ENCODE data around the gene LMNA. TPM values are rescaled to one million over a fixed set of nuclear protein-coding genes. Genes with fewer than 3 reads are reported as not detected.

Gene LMNA
- total RNA-seq, 1 experiment from 2014 or later: 68.8 TPM

GRCh38 chr1:156128654-156129597 is 14.4 kb downstream of the LMNA start:
- no peak for TF ChIP-seq ZBTB43 (CRISPR knock-in tag; IDR thresholded peaks at IDR 0.05)
- Mint-ChIP-seq H3K4me3 (no peak overlapping the region), H3K4me1 (peaks cover 38% of the 10 kb centered on the region), H3K27ac (peak overlapping the region; percentile 96), H3K36me3 (0 out of 2 replicates have a peak, but pooled peaks cover 2% of the 10 kb centered on the region), H3K27me3 (ENCODE audit: low read depth) (no peaks in the 10 kb centered on the region; the same call in 1 of the 2 replicates), H3K9me3 (no peaks in the 10 kb centered on the region)
- POLR2A ChIA-PET: interaction anchor here (0.5 to 2.7 kb wide), 10 partner anchors 18 to 1914 kb away, joined by 3 to 24 read pairs (median 4); partner anchors contain the start of genes MEX3A, PMF1 and RAB25
- no peak for DNase-seq (ENCODE audit: low spot score)
- CTCF ChIA-PET: interaction anchor here (0.9 to 28.0 kb wide), 22 partner anchors 8 to 257 kb away, joined by 3 to 1176 read pairs (median 8); partner anchors contain the start of genes LMNA, MEX3A and PMF1
- no peak for ATAC-seq

GRCh38 chr1:156129687-156130577 is 15.4 kb downstream of the LMNA start:
- peaks cover 29% of the 10 kb centered on the region for H3K4me1 Mint-ChIP-seq
- no peak overlapping the region for H3K4me3 Mint-ChIP-seq
- TF ChIP-seq ZNF263 (CRISPR knock-in tag; IDR thresholded peaks at IDR 0.05; ENCODE audit: low read depth): no peak
- peak; percentile 65 for TF ChIP-seq MAX (CRISPR knock-in tag; IDR thresholded peaks at IDR 0.05)
- 0 out of 2 replicates have a peak, but pooled peaks have one; percentile 12 for TF ChIP-seq ZNF423 (CRISPR knock-in tag; IDR thresholded peaks at IDR 0.05)
- TF ChIP-seq JUN (CRISPR knock-in tag; IDR thresholded peaks at IDR 0.05): peak; percentile 30; the same call in 1 of the 2 replicates
- peak; percentile 99 for TF ChIP-seq ZNF416 (CRISPR knock-in tag; IDR thresholded peaks at IDR 0.05)
- 0 out of 2 replicates have a peak, but pooled peaks have one; percentile 45 for TF ChIP-seq SP1 (CRISPR knock-in tag; conservative IDR thresholded peaks at IDR 0.05)
- no peak for TF ChIP-seq NR3C1 (CRISPR knock-in tag; conservative IDR thresholded peaks at IDR 0.05; ENCODE audit: low read depth)
- peak; percentile 91; the same call in 1 of the 2 replicates for TF ChIP-seq TEAD1 (CRISPR knock-in tag; IDR thresholded peaks at IDR 0.05)
- no peak for TF ChIP-seq ETV6 (CRISPR knock-in tag; IDR thresholded peaks at IDR 0.05)
- TF ChIP-seq CTCF (IDR thresholded peaks at IDR 0.05): peak; percentile 93
- peak; percentile 74; the same call in 1 of the 2 replicates for TF ChIP-seq ATF3 (CRISPR knock-in tag; conservative IDR thresholded peaks at IDR 0.05)
- TF ChIP-seq RORB (CRISPR knock-in tag; IDR thresholded peaks at IDR 0.05): no peak
- TF ChIP-seq NFE2L1 (CRISPR knock-in tag; IDR thresholded peaks at IDR 0.05): peak; percentile 71; the same call in 1 of the 2 replicates
- 0 out of 2 replicates have a peak, but pooled peaks have one; percentile 13 for TF ChIP-seq GABPB1 (CRISPR knock-in tag; IDR thresholded peaks at IDR 0.05)
- DNase-seq (ENCODE audit: low spot score) (peak; percentile 94), ATAC-seq (peak; percentile 92)
- H3K27me3 Mint-ChIP-seq (ENCODE audit: low read depth): no peaks in the 10 kb centered on the region; the same call in 1 of the 2 replicates
- ChIA-PET POLR2A (interaction anchor here (0.8 to 2.7 kb wide), 9 partner anchors 14 to 152 kb away, joined by 3 to 24 read pairs (median 4); partner anchors contain the start of genes ARHGEF2, MEX3A and RAB25), CTCF (interaction anchor here (0.6 to 28.0 kb wide), 54 partner anchors 8 to 276 kb away, joined by 3 to 1176 read pairs (median 4); partner anchors contain the start of genes ARHGEF2, BGLAP, KHDC4 and LAMTOR2)
- H3K36me3 Mint-ChIP-seq: peaks cover 6% of the 10 kb centered on the region
- H3K27ac Mint-ChIP-seq: peak overlapping the region; percentile 96
- no peaks in the 10 kb centered on the region for H3K9me3 Mint-ChIP-seq
